Activated T-cell treated with anti-CD3 and anti-CD28 coated beads for 4 hours (primary cell): ENCODE measurements around the gene TSKS.

Source experiments
- DNase-seq: peaks from one replicate; pipeline ENCODE4 v3.0.0-alpha.2; 2020

TSKS gene

DNA sequence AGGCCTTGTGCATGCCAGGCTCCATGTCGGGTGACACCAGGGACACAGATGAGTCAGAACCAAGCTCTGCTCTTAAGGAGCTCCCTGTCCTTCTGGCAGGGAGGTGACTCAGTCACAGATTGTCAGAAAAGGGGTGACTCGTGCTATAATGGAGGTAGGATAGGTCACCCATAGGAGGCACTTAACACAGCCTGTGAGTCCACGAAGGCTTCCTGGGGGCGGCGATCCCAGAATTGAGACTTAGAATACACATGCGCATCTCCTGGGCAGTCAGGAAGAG, 30.4 kb upstream of the TSKS start:
- DNase-seq, result no peak

- no peak for DNase-seq
Measured at GRCh38 chr19:49792829-49793560, 29.9 kb upstream of the TSKS start.

DNA sequence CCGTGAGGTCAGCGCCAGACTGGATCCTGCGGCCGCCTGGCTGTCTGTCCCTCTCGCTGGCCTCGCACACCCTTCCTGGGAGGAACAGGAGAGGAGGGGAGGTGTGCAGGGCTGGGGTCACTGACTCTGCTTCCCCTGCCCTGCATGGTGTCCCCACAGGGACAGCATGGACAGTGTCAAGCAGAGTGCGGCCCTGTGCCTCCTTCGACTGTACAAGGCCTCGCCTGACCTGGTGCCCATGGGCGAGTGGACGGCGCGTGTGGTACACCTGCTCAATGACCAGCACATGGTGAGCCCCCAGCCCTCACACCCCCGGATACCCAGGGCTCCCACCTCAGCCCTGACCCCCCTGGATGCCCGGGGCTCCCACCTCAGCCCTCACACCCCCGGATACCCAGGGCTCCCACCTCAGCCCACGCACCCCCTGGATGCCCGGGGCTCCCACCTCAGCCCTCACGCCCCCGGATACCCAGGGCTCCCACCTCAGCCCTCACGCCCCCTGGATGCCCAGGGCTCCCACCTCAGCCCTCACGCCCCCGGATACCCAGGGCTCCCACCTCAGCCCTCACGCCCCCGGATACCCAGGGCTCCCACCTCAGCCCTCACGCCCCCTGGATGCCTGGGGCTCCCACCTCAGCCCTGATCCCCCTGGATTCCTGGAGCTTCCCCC, 28.8 kb upstream of the TSKS start:
- no peak for DNase-seq

GRCh38 chr19:49790866-49791265, 27.8 kb upstream of the TSKS start:
- no peak for DNase-seq

DNA sequence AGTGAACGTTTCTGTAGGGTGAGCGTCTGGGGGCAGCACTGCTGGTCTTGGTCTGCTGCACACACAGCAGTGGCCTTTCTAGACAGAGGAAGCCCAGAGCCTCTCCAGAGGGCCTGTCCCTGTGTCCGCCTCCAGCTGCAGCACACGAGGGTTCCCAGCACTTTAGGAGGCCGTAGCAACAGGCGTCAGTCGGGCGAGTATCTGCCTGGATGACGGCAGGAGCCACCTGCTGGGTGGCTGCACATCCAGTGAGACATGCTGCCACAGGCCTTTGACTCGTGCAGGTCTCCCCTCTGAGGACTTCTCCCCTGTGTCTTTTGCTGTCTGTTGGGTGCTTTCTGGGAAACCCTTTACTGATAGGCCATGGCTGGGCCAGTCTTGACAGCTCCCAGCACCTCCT, 25.8 kb upstream of the TSKS start:
- DNase-seq, result no peak

DNA sequence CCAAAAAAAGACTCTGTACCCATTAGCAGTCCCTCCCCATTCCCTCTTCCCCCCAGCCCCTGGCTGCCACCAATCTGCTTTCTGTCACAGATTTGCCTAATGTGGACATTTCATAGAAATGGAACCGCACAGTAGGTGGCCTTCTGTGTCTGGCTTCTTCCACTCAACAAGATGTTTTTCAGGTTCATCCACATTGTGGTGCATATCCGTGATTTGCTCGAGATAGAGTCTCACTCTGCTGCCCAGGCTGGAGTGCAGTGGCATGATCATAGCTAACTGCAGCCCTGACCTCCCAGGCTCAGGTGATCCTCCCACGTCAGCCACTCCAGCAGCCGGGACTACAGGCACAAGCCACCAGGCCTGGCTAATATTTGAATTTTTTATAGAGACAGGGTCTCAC, 24.6 kb upstream of the TSKS start:
- no peak for DNase-seq

DNA sequence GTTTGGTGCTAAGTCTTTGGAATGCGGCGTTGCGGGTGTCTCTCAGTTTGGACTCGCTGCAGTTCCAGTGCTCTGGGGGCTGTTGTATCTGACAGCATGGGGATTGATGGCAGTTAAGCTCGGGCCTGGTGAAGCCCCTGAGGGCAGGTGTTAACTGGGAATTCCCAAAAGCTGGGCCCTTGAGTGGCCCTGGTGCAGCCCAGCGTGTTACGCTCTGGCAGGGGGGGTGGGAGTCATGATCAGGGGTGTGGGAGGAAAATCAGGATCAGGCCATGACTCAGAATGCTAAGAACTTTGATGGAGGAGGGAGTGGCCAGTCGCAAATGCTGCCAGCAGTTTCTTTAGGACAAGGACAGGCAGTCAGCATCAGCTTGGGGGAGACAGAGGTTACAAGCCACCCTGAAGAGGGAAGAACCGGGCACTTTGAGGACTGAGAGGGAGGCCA, 23.3 kb upstream of the TSKS start:
- DNase-seq, result no peak

DNA sequence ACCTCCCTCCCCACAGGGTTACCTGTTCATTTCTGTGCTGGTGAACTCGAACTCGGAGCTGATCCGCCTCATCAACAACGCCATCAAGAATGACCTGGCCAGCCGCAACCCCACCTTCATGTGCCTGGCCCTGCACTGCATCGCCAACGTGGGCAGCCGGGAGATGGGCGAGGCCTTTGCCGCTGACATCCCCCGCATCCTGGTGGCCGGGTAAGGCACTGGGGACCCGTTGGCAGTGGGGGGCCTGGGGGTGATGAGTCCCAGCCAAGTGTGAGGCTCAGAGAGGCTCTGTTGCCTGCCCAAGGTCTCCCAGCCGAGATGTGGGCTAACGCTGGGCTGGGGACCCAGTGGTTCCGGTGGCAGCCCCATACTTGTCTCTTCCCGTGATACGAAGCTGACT, 19.4 kb upstream of the TSKS start:
- DNase-seq, result no peak

DNA sequence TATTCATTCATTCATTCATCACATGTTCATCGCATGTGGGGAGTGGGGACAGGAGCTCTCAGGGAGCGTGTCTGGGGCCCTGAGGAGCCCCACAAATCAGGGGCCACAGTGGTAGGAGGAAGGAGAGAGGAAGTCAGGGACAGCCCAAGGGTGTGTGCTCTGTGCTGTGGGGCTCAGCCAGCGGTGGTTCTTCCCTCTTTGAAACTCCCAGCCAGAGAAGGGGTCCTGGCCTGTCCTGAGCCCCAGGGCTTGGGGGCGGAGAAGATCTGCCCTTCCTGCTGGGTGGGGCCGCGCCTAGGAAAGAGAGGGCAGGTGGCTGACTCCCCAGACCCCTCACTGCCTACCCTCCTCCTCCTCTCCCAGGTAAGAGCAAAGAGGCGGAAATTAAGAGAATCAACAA, 18.3 kb upstream of the TSKS start:
- no peak for DNase-seq

- DNase-seq, result no peak
Measured at GRCh38 chr19:49780861-49781260, 17.8 kb upstream of the TSKS start.

DNA sequence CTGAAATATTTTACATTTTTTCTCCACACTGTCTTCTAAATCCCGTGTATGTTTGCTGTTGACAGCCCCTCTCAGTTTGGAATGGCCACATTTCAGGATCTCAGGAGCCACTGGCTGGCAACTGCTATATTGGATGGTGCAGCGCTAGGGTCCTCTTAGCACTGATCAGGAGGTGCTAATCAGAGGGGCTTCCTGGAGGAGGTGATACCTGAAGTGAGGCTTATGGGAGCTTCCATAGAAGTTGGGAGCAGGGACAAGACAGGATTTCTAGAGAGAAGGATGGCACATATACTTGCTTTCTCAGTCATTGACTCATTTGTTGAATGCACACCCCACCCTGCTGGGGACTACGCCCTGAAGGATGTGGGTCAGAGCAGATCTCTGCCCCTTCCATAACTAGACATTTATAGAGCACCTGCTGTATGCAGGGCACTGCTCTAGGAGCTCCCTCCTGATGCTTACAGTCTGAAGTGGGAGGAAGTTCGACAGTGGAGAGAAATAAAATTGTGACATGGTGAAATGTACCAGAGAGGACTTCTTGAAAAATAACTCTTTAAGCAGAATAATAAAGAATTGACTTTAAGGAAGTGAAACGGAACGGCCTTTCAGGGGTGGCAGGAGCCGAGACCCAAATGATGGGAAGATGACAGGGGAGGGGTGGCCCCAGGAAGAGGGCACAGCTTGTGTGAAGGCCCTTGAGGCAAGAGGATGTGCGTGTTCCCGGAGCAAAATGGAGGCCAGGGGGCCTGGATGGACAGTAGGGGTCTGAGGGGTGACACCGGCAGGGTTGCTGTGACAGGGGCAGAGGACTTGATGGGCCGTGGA, 16.8 kb upstream of the TSKS start:
- no peak for DNase-seq

GRCh38 chr19:49776371-49776764, 13.3 kb upstream of the TSKS start:
- no peak for DNase-seq

DNA sequence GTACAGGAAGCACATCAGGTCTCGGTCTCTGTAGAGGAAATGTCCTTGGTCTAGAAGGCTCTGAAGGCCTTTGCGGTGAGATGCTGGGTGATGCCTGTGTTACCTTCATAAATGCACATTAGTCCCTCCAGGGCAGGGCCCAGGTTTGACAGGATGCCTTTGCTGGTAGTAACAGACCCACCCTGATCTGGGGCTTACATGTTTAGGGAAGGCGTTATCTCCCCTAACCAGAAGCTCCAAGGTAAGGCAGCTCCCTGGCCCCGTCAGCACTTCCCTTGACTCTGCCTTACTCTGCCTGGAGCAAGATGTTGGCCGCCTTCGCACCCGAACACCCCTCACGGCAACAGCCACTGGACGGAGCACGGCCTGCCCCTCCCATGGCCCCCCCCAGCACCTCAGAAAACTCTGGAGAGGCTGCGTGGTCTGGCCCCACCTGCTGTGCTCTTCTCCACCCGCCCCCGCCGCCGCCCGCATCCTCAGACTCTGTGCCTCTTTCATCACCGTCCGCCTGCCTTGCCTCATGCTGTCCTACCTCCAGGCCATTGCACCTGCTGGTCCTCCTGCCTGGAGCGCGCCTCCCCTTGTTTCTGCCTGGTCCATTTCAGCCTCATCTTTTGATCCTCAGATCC, 12.8 kb upstream of the TSKS start:
- no peak for DNase-seq

GRCh38 chr19:49774969-49775368, 11.9 kb upstream of the TSKS start:
- no peak for DNase-seq

DNA sequence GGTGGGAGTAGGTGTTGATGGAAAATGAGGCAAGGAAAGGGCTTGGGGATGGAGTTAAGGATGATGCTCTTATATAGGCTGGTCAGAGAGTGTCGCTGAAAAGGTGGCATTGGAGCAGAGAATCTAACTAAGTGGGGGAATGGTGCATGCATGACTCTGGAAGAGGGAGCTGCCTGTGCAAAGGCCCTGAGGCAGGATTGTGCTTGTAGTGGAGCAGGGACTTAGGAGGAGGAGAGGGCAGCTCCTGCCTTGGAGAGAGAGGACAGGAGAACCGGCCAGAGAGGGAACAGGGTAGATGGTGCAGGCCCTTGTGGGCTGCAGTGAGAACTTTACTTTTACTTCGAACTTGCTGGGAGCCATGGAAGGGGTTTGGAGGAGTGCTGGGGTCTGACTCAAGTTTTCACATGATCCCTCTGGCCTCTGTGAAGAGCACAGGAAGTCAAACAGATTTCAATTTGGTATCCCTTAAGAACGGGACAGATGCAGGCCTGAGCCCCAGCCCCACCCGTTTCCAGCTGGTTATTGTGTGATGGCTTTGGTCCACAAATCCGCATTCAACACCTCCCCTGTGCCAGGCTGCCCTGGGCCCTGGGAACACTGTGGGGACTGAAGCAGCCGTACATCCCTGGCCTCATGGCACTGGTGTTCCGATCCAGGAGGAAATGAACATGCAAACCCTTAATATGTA, 10.7 kb upstream of the TSKS start:
- no peak for DNase-seq

GRCh38 chr19:49772850-49773432, 9.8 kb upstream of the TSKS start:
- no peak for DNase-seq

GRCh38 chr19:49771674-49772139, 8.6 kb upstream of the TSKS start:
- DNase-seq, result no peak

DNA sequence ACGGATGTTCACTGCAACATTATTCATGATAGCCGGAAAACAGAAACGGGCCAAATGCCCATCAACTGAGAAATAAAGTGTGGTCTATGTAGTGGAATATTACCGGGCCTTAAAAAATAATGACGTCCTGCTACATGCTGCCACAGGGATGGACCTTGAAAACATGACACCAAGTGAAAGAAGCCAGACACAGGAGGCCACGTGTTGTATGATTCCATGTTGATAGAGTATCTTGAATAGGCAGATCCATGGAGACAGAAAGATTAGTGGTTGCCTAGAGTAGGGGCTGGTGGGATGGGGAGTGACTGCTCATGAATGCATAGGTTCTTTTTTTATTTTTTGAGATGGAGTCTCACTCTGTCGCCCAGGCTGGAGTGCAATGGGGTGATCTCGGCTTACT, 7.4 kb upstream of the TSKS start:
- no peak for DNase-seq

DNA sequence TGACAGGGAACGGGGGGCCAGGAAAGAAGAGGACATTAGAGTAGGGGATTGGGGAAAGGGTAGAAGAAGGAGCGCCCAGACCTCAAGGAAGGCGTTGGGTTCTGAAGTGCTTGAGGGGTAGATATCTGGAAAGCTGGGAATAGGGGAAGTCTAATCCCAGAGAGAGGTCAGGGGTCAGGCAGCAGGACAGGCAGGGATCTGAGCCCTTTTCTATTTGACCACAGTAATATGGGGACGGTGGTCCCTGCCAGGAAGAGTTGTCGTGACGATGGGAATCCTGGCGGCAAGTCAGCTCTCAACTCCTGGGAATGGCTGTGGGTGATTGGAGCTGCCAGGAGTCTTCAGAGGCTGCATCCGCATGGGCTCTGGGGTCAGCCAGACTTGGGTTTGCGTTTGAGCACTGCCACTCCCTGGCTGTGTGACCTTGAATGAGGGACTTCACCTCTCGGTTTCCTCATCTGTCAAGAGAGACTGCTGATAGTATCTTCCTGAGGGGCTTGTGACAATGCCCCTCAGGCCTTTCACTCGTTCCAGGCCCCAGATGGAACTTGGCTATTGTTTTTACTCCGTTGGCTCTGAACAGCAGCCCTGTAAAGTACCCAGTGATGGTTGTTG, 5.0 kb upstream of the TSKS start:
- no peak for DNase-seq

GRCh38 chr19:49767381-49767780, 4.3 kb upstream of the TSKS start:
- no peak for DNase-seq

- DNase-seq, result no peak
Measured at GRCh38 chr19:49766930-49767299, 3.8 kb upstream of the TSKS start, which contains the start of gene AP2A1. AP2A1 (plus strand) TSS chr19:49767001; CDS start chr19:49767134, 133 bp downstream.
